Activated T-cell treated with anti-CD3 and anti-CD28 coated beads for 4 hours (primary cell): Measurements from ENCODE around the gene C10orf67.
"Not testable (repeated sequence)": the region's sequence is repeated elsewhere in the genome, so short reads cannot be mapped to it uniquely, and the experiment has no call there.

ENCODE experiments used
- DNase-seq: peaks from one replicate; pipeline ENCODE4 v3.0.0-alpha.2; 2020

C10orf67 gene

DNA sequence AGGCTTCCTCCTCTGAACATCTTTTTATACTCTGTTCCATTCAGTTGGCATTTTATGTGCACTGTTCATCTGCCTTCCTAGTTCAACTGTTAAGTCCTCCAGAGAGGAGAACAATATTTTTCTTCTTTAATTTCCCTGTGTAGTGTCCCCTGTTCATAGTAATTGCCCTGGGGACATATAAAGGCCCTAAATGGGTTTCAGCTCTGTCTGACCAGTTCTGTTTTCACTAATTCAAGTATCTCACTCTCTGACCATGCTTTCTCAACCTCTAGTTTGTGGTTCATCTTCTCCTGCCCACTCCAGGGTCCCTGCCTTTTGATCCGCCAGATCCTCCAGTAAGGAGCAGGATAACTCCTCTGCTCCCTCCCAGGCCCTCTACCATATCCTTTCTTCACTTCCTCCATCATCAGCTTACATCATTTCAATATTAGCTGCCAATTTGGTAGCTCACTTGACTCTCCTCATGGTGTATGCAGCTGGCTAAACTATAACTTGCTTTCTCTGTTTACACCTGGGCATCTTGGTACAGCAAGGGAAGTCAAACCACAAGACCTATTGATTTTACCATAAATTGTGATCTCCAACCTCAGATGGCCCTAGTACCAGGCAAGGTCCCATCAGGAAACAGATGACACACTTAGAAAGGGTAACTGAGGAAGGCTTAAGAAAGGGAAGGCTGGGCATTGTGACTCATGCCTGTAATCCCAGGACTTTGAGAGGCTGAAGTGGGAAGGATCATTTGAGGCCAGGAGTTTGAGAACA is 17.7 kb upstream of the C10orf67 start:
- DNase-seq: no peak

DNA sequence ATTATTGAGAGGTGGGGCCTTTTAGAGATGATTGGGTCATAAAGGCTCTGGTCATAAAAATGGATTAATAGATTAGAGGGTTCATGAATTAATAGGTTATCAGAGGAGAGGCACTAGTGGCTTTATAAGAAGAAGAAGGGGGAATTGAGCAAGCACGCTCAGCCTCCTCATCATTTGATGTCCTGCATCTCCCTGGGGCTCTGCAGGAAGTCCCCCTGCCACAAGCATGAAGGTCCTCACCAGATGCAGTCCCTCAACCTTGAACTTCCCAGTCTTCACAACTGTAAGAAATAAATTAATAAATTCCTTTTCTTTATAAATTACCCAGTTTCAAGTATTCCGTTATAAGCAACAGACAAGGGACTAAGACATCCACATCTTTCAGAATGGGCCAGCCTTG is 17.1 kb upstream of the C10orf67 start:
- no peak for DNase-seq

DNA sequence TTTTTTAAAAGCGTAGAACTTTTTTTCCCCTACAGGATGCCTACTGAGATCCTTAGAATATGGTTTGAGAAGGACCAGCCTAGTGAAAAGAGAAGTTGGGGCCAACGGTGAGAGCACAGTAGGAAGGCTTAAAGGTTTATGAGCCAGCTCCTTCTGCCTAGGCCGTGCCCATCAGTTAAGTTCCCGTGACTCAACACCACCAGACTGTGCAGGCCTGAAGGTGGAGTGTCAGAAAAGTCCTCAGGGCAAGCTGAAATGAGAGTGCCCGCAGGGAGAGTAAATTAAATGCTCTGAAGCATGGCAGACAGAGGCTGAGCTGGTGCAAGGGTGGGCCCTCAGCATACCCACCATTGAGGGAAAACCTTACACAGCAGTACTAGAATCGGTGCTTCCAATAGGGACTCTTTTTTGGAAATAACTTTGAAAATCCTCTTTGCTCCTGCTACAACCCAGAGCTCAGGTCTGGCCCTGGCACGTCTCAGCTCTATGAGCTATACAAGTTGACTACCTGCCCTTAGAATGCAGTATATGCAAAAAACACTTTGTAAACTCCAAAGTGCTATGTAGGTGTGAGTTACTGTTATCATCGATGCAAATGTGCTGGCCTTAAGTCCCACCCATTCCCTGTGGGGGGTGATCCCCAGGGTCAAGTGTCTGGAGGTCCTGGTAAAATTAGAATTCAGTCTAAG is 15.2 kb upstream of the C10orf67 start:
- no peak for DNase-seq

DNA sequence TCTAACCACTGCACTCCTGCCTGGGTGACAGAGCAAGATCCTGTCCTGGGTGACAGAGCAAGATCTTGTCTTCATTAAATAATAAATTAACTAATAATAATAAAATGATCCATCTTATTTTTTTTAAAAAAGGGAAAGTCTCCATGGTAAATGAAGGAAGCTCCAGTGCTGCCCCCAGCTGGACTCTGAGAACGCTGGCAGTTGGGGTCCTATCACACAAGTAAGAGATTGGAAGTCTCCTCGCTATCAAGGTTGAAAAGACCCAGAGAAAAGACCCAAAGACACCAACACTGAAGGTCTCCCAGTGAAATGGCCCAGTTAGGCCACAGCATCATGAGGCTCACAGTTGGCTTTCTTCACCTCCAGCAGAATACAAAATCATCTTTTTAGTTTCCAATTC is 13.8 kb upstream of the C10orf67 start:
- DNase-seq: no peak

DNA sequence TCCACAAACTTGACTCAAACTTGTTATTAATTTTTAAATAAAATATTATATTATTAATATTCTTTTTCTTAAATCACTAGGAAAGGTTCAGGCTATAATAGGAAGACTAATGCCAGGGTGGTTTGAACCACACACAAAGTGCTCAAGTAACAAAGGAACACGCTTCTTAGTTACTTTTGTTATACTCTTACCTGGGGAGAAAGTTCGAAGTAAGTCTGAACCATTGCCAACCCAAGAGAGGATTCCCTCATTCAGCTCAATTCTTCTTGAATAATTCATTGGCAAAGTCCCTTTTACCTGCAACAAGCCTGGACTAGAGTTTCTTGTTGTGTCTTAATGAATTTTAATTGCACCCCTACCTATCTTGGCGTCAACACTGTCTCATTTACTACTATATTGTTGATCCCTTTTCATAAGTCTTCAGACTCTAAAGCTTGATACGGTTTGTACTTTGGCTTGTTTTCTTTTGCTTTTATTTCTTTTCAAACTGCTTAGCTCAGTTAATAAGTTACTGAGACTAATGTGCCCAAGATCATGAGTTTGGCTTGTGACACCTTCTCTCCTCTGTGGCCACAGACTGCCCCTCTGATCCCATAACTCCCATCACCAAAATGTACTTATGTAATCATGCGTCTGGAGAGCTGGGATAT is 10.2 kb upstream of the C10orf67 start:
- DNase-seq: no peak

DNA sequence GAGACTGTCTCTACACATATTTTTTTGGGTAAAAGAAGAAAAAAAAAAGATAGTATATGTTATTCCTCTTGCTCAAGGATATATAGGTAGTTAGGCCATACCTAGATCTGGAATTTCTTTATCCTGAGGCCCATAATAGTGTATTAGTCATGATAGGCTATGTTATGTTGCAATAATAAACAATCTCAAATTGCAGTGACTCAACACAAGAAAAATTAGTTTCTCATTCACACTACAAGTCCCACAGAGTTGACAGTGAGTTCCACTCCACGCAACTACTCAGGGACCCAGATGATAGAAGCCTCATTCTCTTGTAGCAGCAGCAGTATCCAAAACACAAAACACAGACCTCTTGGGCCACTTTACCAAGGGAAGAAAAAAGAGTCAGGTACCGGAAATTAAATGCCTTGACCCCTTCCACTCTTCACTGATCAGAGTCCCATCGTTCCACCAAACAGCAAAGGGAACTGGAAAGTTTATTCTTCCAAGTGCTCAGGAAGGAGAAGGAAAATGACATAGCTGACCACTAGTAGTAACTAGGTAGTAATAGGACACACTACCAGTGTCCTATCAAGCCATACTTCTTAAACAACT is 7.4 kb upstream of the C10orf67 start:
- no peak for DNase-seq

DNA sequence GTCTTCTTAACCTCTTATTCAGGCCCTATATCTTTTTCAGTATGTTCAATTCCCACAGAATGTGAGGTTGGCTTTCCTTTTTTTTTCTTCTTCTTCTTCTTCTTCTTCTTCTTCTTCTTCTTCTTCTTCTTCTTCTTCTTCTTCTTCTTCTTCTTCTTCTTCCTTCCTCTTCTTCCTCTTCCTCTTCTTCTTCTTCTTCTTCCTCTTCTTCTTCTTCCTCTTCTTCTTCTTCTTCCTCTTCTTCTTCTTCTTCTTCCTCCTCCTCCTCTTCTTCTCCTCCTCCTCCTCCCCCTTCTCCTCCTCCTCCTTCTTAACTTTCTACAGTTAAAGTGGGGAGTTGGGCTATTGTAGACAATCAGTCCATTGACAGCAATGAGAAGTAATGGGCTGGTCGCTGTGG is 6.1 kb upstream of the C10orf67 start:
- DNase-seq: not testable (repeated sequence)

DNA sequence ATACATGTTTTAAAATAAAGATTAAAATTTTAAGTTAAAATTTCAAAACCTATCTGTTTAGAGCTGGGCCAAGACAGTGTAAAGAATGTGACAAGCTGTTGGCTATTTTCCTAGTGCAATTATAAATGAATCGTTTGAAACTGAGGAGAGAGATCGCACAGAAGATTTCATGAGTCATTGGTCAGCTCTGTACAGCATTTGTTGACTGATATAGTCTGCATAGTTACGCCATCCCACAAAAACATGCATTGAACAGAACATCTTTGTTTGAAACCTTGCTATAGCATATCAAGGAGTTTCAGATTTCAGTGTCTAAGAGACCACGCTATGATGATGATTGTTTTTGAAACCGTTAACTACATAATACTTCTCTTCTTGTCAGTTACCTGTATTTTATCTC is 1.3 kb upstream of the C10orf67 start:
- DNase-seq: no peak

DNA sequence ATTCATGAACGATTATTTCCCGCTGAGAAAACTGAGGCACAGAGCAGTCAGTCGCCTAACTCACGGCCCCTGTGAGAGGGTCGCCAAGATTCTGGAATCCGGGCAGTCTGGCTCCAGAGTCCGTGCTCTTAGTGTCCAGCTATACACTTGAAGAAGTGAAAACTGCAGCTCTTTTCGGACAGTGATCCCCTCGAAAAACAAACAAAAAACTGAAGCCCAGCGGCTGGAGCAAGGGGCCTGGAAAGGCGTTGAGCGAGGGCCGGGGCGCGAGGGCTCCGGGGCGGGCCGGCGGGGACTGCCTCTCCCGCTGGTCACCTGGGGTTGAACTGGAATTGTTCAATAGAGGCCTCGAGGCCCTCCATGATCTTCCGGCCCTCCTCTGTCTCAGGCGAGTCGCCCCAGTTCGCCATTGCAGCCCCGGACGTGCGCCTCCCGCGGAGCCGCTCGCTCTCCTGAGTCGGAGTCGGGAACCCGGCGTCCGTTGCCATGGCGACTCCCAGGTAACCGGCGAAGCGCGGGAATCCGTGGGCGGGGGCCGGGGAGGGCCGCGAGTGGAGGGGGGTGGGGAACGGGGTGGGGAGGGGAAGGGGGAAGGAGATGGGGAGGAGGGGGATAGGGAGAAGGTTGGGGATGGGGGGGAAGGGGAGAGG is 881 bp downstream of the C10orf67 start:
- DNase-seq: peak; percentile 41

DNA sequence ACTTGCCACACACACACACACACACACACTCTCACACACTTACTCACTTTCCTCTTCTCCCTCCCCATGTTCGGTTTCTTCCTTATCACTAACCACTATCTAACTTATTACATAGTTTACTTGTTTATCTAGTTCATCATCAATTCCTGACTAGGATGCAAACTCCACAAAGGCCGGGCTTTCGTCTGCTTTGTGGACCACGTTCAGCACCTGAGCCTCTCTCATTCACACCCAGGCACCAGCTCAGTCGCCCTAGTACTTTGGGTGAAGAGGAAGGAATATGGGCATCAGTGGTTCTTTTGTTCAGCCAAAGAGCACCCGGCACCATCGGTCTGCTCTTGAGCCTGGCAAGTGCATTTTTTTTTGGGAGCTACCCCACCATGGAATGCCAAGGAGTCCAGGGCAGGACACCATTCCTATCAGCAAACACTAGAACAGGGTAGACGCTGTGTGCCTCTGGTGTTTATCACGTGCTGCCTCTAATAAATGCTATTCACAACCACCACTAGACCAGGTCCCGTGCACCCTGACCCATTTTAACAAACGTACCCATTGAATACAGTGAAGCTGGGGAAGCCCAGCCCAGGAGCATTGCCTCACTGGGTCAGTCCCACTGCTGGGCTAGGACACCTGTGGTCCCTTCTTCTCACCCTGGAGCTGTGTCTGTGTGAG is 2.2 kb downstream of the C10orf67 start:
- DNase-seq: no peak

DNA sequence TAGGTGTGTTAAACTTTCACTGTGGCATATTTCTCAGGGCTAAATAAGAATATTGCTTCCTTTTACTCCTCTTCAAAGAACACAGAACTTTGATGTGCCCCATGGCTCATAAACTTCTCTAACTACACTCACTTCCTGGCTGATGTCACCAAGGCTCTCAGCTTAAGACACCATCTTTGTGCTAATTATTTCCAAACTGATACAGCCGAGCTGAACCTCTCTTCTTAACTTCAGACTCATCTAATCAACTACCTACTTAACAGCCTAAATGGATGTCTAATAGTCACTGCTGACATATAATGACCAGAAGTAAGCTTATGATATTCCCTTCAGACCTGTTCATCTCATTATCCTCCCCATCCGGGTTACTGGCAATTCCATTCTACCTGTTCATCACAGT is 3.6 kb downstream of the C10orf67 start:
- no peak for DNase-seq

DNA sequence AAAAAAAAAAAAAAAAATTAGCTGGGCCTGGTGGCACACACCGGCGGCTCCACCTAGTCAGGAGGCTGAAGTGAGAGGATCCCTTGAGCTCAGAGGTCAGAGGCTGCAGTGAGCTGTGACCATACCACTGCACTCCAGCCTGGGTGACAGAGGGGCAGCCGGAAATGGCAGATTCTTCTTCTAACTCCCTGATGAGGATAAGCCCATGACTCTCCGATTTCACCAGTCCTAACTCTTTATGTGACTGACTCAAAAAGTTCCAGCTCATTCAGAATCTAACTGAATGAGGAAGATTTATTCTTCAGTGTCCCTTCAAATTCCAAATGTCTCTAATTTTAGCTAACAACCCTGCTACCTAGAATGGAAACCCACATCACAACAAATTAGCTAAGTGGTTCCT is 4.2 kb downstream of the C10orf67 start:
- DNase-seq: no peak

DNA sequence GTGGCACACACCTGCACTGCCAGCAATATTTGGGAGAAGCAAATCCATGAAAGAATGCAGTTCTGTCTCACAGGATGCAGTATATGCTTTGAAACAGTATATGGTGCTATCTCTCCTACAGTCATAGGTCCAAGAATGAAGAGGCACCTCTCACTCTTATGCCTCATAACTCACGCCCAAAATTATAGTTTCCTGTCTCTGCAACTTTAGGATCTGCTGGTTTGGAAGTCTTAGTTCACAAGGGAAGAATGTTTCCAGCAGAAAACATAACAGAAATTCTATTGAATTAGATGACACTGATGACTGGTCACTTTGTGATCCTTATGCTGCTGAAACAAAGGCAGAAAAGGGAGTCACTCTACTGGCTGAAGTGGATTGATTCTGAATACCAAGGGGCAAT is 5.7 kb downstream of the C10orf67 start:
- no peak for DNase-seq

DNA sequence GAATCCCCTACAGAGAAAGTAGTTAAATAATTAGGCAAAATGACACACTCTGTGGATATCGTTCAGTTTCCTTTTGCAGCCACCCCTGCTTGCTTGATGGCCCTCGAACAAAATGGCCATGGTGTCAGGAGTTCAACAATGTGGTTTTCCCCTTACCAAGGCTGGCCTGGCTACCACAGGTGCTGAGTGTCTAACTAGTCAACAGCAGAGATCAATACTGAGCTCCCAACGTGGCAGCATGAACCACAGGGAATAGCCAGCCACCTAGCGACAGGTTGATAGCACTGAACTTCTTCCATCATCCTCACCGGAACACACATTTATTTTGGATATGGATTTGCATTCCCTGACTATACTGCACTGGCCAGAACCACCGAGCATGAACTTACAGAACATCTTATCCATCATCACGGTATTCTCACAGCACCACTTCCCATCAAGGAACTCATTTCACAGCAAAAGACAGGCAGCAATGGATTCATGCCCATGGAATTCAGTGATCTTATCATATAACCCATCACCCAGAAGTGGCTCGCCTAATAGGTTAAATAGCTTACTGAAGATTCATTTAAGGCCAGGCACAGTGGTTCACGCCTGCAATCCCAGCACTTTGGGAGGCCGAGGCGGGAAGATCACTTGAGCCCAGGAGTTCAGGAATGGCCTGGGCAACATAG is 6.3 kb downstream of the C10orf67 start:
- no peak for DNase-seq

DNA sequence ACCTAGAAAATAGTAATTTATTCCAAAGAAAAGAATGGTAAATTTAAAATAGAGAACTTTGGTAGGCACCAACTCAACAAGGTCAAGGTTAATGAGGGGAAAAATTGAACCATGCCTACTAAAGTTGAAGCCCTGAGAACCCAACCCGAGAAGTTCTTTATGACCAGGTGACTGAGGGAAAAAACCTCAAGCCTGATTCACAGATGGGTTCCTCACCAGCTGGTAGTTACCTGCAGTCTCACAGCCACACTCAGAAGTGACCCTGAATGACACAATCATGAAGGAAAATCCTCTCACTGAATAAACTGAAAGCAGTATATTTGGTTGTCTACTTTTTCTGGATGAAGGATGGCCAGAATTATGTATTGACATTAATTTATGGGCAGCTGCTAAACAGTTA is 7.0 kb downstream of the C10orf67 start:
- DNase-seq: no peak

DNA sequence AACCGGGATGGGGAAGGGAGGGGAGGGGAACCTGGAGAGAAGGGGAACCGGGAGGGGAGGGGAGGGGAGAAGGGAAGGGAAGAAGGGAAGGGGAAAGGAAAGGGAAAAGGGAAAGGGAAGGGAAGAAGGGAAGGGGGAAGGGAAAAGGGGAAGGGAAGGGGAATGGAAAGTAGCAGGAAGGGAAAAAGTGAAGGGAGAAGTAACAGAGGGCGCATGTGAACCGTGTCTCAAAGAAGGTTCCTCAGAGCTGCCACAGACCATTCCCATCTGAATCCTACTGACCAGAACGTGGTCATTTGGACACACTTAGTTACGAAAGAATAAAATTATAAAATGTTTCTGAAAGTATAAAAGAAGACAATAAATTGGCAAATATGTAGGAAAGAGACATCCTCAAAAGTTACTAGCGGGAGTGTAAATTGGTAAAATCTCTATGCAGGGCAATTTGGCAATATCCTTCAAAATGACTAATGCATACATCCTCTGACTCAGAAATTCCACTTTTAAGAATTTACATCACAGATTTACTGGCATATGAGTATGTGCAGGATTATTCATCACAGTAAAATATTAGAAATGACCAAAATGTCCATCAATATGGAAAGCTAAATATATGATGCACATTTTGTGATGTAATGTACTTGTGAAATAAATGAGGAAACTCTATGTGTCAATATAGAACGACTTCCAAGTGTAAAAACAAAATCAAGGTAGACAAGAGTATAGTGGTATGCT is 12.9 kb downstream of the C10orf67 start:
- DNase-seq: no peak

DNA sequence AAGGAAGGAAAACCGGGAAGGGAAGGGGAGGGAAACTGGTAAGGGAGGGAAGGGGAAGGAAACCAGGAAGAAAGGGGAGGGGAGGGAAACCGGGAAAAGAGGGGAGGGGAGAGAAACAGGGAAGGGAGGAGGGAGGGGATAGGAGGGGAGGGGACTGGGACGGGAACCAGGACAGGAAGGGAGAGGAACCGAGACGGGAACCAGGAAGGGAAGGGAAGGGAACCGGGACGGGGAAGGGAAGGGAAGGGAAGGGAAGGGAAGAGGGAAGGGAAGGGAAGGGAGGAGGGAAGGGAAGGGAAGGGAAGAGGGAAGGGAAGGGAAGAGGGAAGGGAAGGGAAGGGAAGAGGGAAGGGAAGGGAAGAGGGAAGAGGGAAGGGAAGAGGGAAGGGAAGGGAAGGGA is 13.6 kb downstream of the C10orf67 start:
- no peak for DNase-seq

DNA sequence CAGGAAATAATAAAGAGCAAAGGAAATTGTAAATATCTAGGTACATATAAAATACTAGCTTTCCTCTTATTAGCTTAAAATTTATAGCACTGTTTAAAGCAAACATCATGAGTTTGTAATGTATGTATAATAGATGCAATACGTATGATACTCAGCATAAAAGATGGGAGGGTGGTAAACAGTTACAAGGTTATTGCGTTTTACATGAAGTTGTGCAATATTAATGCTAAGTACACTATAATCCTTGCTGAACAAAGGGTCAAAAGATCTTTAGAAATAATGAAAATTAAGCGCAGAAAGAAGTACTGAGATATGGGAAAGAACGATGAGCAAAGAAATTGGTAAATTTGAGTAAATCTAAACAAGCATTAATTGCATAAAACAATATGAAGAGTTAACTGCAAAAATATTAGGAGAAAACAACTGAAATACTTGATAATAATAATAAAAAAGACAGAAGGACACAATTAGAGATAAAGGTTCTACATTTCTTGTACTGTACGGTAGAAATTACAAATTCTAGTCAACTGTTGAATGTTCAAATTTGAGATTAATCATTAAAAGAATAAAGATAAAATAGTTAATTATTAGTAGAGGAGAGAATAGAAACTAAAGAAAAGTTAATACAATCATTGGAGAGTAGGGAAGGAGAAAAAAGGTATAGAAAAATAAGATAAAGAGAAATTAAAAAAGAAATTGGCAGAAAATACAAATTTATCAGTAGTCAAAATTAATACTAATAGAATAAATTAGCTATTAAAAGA is 17.9 kb downstream of the C10orf67 start:
- DNase-seq: no peak

DNA sequence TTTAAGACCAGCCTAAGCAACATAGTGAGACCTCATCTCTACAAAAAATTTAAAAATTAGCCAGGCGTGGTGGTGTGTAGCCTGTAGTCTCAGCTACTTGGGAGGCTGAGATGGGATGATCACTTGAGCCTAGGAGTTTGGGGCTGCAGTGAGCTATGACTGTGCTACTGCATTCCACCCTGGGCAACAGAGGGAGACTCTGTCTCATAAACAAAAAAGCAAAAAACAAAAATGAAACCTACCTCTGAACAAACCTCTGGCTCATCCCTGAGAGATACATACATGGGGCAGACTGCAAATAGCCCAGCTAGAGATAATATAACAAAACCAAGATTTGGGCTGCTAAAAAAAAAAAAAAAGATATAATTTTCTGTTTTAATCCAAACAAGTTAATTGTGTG is 19.5 kb downstream of the C10orf67 start:
- DNase-seq: no peak

DNA sequence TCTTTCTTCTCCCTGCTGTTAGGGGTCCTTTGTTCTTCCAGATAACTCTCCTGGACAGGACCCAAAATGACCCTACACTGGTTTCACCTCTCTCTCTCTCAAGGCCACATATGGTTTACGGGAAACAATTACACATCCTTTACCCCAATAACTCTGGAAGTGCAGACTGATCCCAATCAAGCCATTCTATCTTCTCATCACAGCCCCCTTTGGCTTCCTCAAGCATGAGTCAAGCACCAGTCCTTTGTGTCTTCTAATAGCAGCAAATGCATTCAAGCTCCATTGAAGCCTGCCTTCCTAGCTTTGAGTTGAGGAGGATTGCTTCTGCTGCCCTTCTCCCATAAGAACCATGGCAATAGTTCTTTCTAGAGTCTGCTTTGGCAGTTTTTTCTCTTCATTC is 20.2 kb downstream of the C10orf67 start:
- no peak for DNase-seq

DNA sequence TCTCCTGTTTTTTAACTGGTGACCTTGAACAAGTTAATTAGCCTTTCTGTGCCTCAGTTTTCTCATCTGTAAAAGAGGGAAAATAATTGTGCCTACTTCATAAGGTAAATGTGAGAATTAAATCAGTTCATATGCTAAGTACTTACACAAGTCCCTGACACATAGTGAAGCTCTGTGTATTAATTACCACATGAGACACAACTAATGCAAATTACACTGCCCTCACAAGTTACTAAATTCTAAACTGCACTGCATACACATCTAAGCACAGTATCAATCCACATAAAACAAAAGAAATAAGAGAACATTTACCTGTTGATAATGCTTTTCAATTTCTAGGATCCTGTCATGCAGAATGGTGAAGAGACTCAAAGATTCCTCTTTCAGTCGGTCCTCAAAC is 22.5 kb downstream of the C10orf67 start:
- no peak for DNase-seq
